GM21447 (cell line): ENCODE data around the gene CRCP.

Experiments
- ATAC-seq: cut with Tn5 transposase; IDR thresholded peaks from one replicate; pipeline ENCODE4 v1.9.1; 2021; ENCODE audit not compliant: unreplicated experiment

CRCP gene

GRCh38 chr7:66186991-66187390 lies 72.3 kb downstream of the CRCP start:
- ATAC-seq: no peak

GRCh38 chr7:66187905-66188304 lies 73.3 kb downstream of the CRCP start:
- ATAC-seq: no peak

DNA sequence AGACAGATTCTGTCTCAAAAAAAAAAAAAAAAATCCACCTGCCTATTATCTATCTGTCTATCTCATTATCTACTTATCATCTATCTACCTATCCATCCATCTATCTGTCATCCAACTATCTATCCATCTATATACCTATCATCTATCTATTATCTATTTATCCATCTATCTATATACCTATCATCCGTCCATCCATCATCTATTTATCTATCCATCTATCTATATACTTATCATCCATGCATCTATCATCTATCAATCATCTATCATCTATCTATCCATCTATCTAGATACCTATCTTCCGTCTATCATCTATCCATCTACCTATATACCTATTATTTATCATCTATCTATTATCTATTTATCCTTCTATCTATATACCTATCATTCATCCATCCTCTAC lies 74.0 kb downstream of the CRCP start:
- ATAC-seq: no peak

DNA sequence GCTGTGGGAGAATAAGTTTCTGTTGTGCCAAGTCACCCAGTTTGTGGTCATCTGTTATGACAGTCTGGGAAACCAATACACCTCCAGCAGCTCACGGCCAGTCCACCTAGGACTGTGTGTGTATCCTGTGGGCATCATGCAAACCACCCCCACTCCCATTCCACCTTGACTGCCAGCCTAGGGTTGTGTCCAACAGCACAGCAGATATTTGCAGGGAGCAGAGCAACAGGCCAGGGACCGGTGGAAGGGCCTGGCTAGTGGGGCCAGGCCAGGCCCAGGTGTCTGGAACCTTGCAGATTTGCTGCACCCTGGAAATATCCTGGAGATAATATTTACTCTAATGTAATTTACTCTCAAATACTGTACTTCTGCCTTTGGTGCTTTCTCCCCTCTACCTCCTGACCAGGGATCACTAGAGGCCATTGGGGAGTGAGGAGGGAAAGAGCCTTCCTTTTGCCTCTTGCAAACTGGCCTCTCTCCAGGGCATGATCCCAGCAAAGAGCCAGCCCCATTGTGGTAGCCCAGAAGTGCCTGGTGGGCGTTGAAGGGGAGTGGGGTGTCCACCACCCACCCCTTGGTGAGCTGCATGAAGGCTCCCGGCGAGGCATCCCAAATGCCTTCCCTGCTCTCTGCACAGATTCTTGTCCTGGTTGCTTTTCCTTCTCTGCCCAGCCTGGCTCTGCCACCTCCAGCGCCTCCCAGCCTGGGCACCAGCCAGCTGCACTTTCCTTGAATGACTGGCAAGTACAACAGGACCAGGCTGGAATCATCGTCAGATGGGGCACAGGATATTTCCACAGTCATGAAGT lies 75.3 kb downstream of the CRCP start:
- ATAC-seq: no peak

- ATAC-seq: no peak
Measured at GRCh38 chr7:66190504-66190857, 75.8 kb downstream of the CRCP start.

DNA sequence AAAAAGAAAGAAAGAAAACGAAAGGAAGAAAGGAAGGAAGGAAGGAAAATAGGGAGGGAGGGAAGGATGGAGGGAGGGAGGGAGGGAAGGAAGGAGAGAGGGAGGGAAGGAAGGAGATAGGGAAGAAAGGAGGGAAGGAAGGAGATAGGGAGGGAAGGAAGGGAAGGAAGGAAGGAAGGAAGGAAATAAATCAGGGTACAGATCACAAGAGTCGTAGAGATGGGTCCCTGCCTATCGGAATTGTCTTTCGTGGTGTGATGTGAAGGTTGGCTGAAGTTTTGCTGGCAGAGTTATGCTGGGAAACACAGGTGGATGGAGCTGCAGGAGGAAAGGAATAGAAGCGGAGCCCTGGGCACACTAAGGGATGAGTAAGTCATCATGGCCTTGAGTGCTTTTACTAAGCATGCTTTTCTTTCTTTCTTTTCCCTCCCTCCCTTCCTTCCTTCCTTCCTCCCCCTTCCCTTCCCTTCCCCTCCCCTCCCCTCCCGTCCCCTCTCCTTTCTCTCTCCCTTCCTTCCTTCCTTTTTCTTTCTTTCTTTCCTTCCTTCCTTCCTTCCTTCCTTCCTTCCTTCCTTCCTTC lies 78.6 kb downstream of the CRCP start:
- ATAC-seq: no peak

DNA sequence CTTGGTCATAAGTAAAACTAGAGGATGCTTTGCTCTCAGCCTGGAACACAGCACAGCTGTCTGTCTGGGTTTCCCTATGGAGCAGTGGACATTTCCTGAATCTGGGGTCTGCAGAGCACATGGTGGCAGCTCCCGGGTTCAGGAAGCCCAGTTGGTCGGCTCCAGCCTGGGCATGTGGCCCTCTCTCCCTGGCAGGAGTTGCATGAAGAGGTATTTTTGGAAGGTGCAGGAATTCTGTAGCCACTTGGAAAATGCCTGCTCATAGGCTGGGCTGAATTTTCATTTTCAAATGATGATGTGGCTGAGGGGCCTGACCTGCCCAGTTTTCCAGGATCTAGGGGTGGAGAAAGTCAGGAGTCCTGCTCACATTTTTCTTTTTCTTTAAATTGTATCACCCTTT lies 83.8 kb downstream of the CRCP start:
- no peak for ATAC-seq

- no peak for ATAC-seq
Measured at GRCh38 chr7:66198956-66199355, 84.3 kb downstream of the CRCP start.

DNA sequence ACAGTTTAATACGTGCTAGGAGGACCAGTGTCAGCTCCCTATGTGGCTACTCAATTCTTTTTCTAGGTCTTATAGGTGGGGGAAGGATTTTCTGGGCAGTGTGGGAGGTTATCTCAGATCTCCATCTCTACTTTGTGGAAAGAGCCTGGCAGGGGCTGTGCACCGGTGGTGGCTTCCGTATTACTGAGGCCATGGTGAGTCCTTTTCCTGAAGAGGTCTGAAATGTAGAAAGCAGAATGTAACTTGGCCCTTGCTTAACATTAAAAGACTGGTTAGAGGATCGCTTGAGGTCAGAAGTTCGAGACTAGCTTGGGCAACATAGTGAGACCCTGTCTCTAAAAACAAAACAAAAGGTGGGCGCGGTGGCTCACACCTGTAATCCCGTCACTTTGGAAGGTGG lies 87.8 kb downstream of the CRCP start:
- no peak for ATAC-seq
